Inflammatory macrophage (primary cell): Measurements from ENCODE around the gene ACSL5.
"Not testable (repeated sequence)": the region's sequence is repeated elsewhere in the genome, so short reads cannot be mapped to it uniquely, and the experiment has no call there.

Source experiments
- DNase-seq, 2 donors: peaks; one replicate each; pipeline ENCODE4 v3.0.0-alpha.2; 2020 to 2022

ACSL5 gene

GRCh38 chr10:112349521-112350085 lies 24.3 kb upstream of the ACSL5 start:
- no peak for DNase-seq

DNA sequence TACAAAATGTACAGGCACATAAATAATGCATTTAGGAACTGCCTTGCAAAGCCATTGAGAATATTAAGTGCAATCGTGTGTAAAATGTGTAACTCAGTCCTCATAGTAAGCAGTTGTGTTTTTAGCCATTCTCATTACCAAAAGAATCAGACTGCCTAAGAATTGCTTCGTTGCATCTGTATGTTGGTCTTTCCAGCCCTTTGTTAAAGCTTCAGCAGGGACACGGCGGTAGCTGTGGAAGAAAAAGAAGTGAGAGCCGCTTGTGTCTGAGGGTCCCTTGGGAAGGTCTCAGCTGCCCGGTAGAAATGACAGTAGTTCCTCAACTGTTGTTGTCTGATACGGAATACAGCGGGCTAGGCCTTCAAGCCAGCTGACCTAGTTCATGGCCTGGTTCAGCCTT lies 22.8 kb upstream of the ACSL5 start:
- DNase-seq: no peak

GRCh38 chr10:112352044-112352443 lies 21.9 kb upstream of the ACSL5 start:
- no peak for DNase-seq

DNA sequence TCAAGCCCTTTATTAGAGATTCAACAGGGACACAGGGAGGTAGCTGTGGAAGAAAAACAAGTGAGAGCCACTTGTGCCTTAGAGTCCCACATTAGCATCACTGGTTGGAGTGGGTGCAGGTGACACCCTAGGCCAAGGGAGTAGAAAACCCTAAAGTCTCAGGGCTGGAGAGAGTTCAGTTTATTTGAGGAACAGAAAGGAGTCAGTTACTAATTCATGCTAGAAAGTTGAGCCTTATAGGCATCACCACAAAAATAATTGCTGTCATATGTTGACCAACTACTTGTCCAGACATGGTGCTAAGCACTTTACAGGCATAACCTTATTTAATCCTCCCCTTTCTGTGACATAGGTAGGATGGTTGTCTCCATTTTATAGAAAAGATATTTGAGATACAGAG lies 20.9 kb upstream of the ACSL5 start:
- DNase-seq: no peak

GRCh38 chr10:112356686-112357085 lies 17.2 kb upstream of the ACSL5 start:
- no peak for DNase-seq

GRCh38 chr10:112359606-112360307 lies 14.2 kb upstream of the ACSL5 start:
- no peak for DNase-seq

- DNase-seq: no peak
Measured at GRCh38 chr10:112360308-112361270, 13.3 kb upstream of the ACSL5 start.

DNA sequence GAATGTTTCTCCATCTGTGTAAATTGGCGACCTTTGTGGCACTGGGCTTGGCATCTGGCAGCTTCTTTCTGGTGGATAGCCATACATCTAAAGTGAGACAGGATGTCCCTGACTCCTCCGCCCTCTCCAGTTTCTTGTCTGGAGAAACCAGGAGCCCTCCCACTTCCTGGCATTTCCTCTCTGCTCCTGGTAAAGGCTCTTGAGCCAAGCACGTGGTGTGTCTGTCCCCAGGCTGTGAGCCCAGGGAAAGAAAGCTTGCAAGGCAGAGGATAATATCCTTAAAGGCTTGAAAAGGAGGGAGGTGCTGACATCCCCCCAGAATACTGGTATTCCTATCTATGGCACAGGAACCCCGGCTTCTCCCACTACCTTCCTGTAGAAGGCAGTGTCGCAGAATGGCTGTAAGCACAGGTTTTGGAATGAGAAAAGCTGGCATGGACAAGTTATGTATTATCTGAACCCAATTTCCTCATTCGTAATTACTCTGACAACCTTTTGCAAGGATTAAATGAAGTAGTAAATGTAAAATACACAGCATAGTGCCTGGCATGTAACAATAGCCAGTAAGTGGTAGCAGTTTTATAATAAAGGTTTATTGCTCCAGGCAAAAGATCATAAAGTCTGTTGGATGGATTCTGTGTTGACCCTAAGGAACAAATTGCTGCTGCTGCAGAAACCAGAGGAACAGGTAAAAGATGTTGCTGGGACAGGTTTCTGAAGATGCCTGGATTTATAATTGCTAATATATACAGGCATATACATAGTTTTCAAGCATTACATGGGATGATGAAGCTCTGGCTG lies 11.8 kb upstream of the ACSL5 start:
- DNase-seq: no peak

GRCh38 chr10:112362833-112363232 lies 11.1 kb upstream of the ACSL5 start:
- DNase-seq: no peak

DNA sequence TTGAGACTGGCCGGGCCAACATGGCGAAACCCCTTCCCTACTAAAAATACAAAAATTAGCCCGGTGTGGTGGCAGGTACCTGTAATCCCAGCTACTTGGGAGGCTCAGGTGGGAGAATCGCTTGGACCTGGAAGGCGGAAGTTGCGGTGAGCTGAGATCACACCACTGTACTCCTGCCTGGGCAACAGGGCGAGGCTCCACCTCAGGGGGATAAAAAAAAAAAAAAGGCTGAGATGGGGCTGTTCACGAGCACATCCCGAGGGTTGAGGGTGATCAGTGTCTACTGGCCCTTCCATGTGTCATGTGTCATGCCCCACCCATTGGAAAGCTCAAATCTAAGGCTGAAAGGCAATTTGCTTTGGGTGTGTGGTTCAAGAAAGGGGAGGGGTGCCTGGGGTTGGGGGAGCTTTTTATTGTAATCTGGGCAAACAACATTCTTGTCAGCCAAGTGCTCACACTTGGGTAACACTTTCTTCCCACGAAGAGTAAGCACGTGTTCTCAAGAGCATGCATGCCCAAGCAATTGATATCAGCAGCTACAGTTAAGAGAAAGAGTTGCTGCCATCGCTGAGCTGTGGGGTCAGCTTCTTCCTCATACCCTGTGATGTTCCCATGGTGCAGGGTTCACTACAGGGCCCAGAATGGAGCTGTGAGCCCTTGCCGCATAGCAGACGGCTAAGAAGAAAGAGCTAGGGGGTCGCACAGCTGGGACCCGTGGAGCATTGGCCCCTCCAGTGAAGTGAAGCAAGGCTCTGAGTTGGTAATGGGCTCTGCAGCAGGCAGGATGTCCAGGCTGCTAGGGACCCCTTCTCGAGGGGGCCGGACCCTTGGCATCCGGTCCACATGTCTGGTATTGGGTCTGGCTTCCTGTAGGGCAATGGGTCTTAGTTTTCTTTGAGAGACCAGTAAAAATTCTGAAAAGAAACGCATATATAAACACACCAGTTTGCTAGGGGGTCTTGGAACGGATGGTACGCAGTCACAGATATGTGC lies 9.9 kb upstream of the ACSL5 start:
- no peak for DNase-seq

- no peak for DNase-seq
Measured at GRCh38 chr10:112365014-112365432, 8.9 kb upstream of the ACSL5 start.

GRCh38 chr10:112365451-112365850 lies 8.5 kb upstream of the ACSL5 start:
- no peak for DNase-seq

- no peak for DNase-seq
Measured at GRCh38 chr10:112366992-112367391, 6.9 kb upstream of the ACSL5 start.

GRCh38 chr10:112367516-112367915 lies 6.4 kb upstream of the ACSL5 start:
- no peak for DNase-seq

- DNase-seq: no peak
Measured at GRCh38 chr10:112369495-112370423, 4.2 kb upstream of the ACSL5 start.

DNA sequence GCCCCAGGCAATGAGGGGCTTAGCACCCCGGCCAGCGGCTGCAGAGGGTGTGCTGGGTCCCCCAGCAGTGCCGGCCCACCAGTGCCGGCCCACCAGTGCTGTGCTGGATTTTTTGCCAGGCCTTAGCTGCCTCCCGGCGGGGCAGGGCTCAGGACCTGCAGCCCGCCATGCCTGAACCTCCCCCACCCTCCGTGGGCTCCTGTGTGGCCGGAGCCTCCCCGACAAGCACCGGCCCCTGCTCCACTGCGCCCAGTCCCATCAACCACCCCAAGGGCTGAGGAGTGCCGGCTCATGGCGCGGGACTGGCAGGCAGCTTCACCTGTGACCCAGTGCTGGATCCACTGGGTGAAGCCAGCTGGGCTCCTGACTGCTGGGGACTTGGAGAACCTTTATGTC lies 3.5 kb upstream of the ACSL5 start:
- DNase-seq: no peak

GRCh38 chr10:112371326-112371725 lies 2.6 kb upstream of the ACSL5 start:
- DNase-seq: not testable (repeated sequence)

GRCh38 chr10:112372182-112372810 lies 1.6 kb upstream of the ACSL5 start:
- not testable (repeated sequence) for DNase-seq

- peak; percentile 52 to 74 for DNase-seq
Measured at GRCh38 chr10:112374724-112375541, 1.0 kb downstream of the ACSL5 start.
